Measurements from ENCODE around the gene C8G. TPM values are rescaled to one million over a fixed set of nuclear protein-coding genes. Genes with fewer than 3 reads are reported as not detected.

The C8G gene
- total and polyA plus RNA-seq, 9 of the 15 experiments (the other 6 are each of a cell fraction or from before 2014, with no cell fraction given), result 0.35 to 5.9 (median 2.7) TPM; not detected in 2

DNA sequence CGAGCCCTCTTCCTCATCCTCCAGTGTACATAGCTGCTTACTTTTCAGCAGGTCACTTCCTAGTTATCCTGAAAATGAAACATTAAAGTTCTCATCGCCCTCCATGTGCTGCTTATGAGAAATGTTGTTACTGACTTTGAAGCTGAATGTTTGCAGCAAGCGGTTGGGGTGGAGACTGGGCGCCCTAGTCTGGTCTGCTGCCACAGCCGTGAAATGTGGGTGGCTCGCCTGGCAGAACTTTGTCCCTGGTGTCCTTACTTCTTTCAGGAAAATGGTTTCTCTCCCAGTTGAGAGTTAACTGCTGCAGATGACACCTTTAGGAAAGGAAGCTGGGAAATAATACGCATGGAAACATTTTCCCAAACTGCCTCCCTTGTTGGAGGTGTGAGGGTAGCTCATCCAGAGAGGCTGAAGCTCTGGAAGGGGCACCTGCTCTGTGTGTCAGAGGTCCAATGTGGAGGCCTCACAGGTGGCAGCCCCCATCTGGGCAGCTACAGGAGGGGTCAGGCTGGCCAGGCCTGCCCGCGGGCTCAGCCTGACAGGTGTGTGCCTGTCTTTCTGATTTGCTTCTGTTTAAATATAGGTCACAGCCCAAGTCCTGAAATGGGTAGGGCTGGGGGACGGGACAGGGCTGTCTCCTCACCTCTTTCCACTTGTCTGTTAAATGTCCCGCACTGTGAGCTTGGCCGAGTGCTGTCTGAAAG is 34.7 kb upstream of the C8G start:
- no peaks in the 10 kb centered on the region for H3K9me3 ChIP-seq (replicated peaks; ENCODE audit: control insufficient read depth, insufficient read depth, low read depth, low read length)
- ATAC-seq (no peak), DNase-seq (ENCODE audit: extremely low read depth in 1 of 4, low spot score in 3 of 4) (no peak), FAIRE-seq (no peak)
- H3K9me1 ChIP-seq (ENCODE audit: control insufficient read depth, insufficient read depth, low read length), result no peaks in the 10 kb centered on the region
- H3K4me1 ChIP-seq (replicated peaks in 1 of 2; ENCODE audit: control insufficient read depth in 2 of 2, insufficient read depth in 2 of 2, low read length in 2 of 2), result peaks cover 0 to 12% of the 10 kb centered on the region in 2 experiments; a peak in 1 of 5 replicates
- intact Hi-C loops (cut with micrococcal nuclease) (no loop called here), in situ Hi-C loops (cut with MboI) (no loop called here)
- no peak overlapping the region for H2AFZ ChIP-seq (ENCODE audit: low read depth, low read length)
- CTCF ChIA-PET (ENCODE audit: low intra/inter-chr PET ratio), result no interaction called here
- H4K20me1 ChIP-seq (replicated peaks; ENCODE audit: control insufficient read depth, insufficient read depth, low read length), result no peaks in the 10 kb centered on the region
- POLR2A ChIA-PET, result interaction anchor here (0.6 kb wide), 1 partner anchor 25 kb away, joined by 3 read pairs; no protein-coding TSS in a partner anchor
- H3K9ac ChIP-seq (ENCODE audit: insufficient read depth in 1 of 2, low read depth in 2 of 2, low read length in 2 of 2), result no peak overlapping the region; a peak in 1 of 4 replicates
- no TSS peak for BruUV-seq (replicated peaks)
- H3K36me3 ChIP-seq (ENCODE audit: control insufficient read depth, insufficient read depth, low read length), result peaks cover 84% of the 10 kb centered on the region
- no peak overlapping the region for H3K4me3 ChIP-seq
- H3K4me2 ChIP-seq (ENCODE audit: insufficient read depth, low read length), result no peak overlapping the region
- 0 out of 3 replicates have a peak, but pooled peaks cover 2% of the 10 kb centered on the region for H3K79me2 ChIP-seq (ENCODE audit: control insufficient read depth, insufficient read depth, low read length)
- no peak for TF ChIP-seq SAP30 (IDR thresholded peaks at IDR 0.05; ENCODE audit: borderline replicate concordance, insufficient read depth, low read depth, low read length, poor library complexity, severe bottlenecking)
- TF ChIP-seq SMAD3 (CRISPR knock-in tag; conservative IDR thresholded peaks at IDR 0.05), result no peak
- no peak for TF ChIP-seq MYC (IDR thresholded peaks at IDR 0.05; ENCODE audit: low read depth, low read length)
- no peak for TF ChIP-seq MYC (CRISPR knock-in tag; IDR thresholded peaks at IDR 0.05; ENCODE audit: borderline replicate concordance, low read depth)
- no peak for TF ChIP-seq ZBTB17 (CRISPR knock-in tag; IDR thresholded peaks at IDR 0.05)
- no peak overlapping the region for H3K27ac ChIP-seq (ENCODE audit: extremely low read depth, low read depth, low read length)
- 93% methylated on average over 12 of the region's 12 CpGs for whole genome bisulfite sequencing (ENCODE audit: insufficient coverage, low coverage, missing lambda C conversion rate)
- H3K27me3 ChIP-seq (ENCODE audit: control insufficient read depth in 2 of 2, insufficient read depth in 2 of 2, low read length in 2 of 2), result no peaks in the 10 kb centered on the region
